Thoracic aorta (tissue), 2 donors: Measurements from ENCODE around the gene ABLIM3. TPM values are rescaled to one million over a fixed set of nuclear protein-coding genes. Genes with fewer than 3 reads are reported as not detected.
A peak's percentile ranks its signal among the peaks of the same experiment; 100 is the strongest.

Source experiments
- ATAC-seq: fragments of 150-250 bp; one replicate; pipeline ENCODE4 v1.8.0; 2017; ENCODE audit warnings: low read depth; ENCODE audit not compliant: insufficient number of reproducible peaks, low FRiP score
- DNase-seq: peaks from one replicate; pipeline ENCODE4 v3.0.0-alpha.2; 2020; ENCODE audit warnings: low spot score
- H3K27ac ChIP-seq, 2 donors: fragments of 200-600 bp; sonication (generic); 1 replicate in 1 of 2; 2 replicates in 1 of 2; pipeline ENCODE4 v1.5.1; 2016; ENCODE audit warnings: mild to moderate bottlenecking in 2 of 2, moderate library complexity in 2 of 2
- H3K27me3 ChIP-seq: fragments of 200-600 bp; sonication (generic); replicated peaks from 2 replicates; pipeline ENCODE4 v1.6.0; 2016; ENCODE audit warnings: mild to moderate bottlenecking; ENCODE audit not compliant: insufficient read depth
- H3K36me3 ChIP-seq: fragments of 200-600 bp; sonication (generic); one replicate; pipeline ENCODE4 v1.5.1; 2016
- H3K4me1 ChIP-seq, 2 donors: fragments of 200-600 bp; sonication (generic); 1 replicate in 1 of 2; 2 replicates in 1 of 2; pipeline versions ENCODE4 v1.5.1 to v1.6.0; 2016; ENCODE audit warnings: low read depth in 2 of 2, mild to moderate bottlenecking in 1 of 2; ENCODE audit not compliant: control insufficient read depth in 1 of 2
- H3K4me3 ChIP-seq: fragments of 200-600 bp; sonication (generic); 2 replicates; pipeline ENCODE4 v1.5.1; 2016; ENCODE audit warnings: mild to moderate bottlenecking
- H3K9me3 ChIP-seq: fragments of 200-600 bp; sonication (generic); 2 replicates; pipeline ENCODE4 v1.5.1; 2016
- CTCF ChIP-seq: fragments of 200-600 bp; sonication (generic); IDR thresholded peaks from one replicate; pipeline ENCODE4 v1.5.1; 2019; ENCODE audit warnings: antibody characterized with exemption
- total RNA-seq, 2 donors: library from RNA; depleted of rRNA; stranded (reverse); fragments of >200 nt; gene quantifications; one replicate each; pipeline versions ENCODE4 v1.1.0 to v1.2.3, GENCODE V29; 2016

Gene ABLIM3
- total RNA-seq, 2 donors from 2014 or later: 23.0 to 41.2 TPM

- TF ChIP-seq CTCF: no peak
- H3K4me1 ChIP-seq: peaks cover 19 to 48% of the 10 kb centered on the region in 2 donors
- no peaks in the 10 kb centered on the region for H3K9me3 ChIP-seq
- no peak overlapping the region for H3K27ac ChIP-seq
- no peak overlapping the region for H3K4me3 ChIP-seq
- H3K27me3 ChIP-seq: no peaks in the 10 kb centered on the region
- DNase-seq (no peak), ATAC-seq (no peak)
- H3K36me3 ChIP-seq: no peaks in the 10 kb centered on the region
Measured at GRCh38 chr5:149147676-149148075, 6.4 kb downstream of the ABLIM3 start.

GRCh38 chr5:149149942-149150341, 8.6 kb downstream of the ABLIM3 start:
- TF ChIP-seq CTCF: no peak
- peaks cover 21 to 53% of the 10 kb centered on the region in 2 donors for H3K4me1 ChIP-seq
- no peaks in the 10 kb centered on the region for H3K27me3 ChIP-seq
- H3K27ac ChIP-seq: no peak overlapping the region
- ATAC-seq (no peak), DNase-seq (no peak)
- no peaks in the 10 kb centered on the region for H3K9me3 ChIP-seq
- H3K4me3 ChIP-seq: no peak overlapping the region
- no peaks in the 10 kb centered on the region for H3K36me3 ChIP-seq

GRCh38 chr5:149150457-149150856, 9.2 kb downstream of the ABLIM3 start:
- H3K27me3 ChIP-seq: no peaks in the 10 kb centered on the region
- DNase-seq (no peak), ATAC-seq (no peak)
- peaks cover 21 to 56% of the 10 kb centered on the region in 2 donors for H3K4me1 ChIP-seq
- H3K27ac ChIP-seq: no peak overlapping the region
- H3K9me3 ChIP-seq: no peaks in the 10 kb centered on the region
- H3K4me3 ChIP-seq: no peak overlapping the region
- H3K36me3 ChIP-seq: no peaks in the 10 kb centered on the region
- no peak for TF ChIP-seq CTCF

GRCh38 chr5:149151717-149152116, 10.4 kb downstream of the ABLIM3 start:
- Histone ChIP-seq H3K4me1 (peaks cover 21 to 62% of the 10 kb centered on the region in 2 donors), H3K27ac (peak overlapping the region in 1 of 2 donors; percentile 78), H3K4me3 (no peak overlapping the region), H3K36me3 (no peaks in the 10 kb centered on the region), H3K27me3 (no peaks in the 10 kb centered on the region), H3K9me3 (no peaks in the 10 kb centered on the region)
- no peak for DNase-seq
- TF ChIP-seq CTCF: no peak
- no peak for ATAC-seq

GRCh38 chr5:149152317-149152746, 11.0 kb downstream of the ABLIM3 start:
- H3K4me1 ChIP-seq: peaks cover 21 to 66% of the 10 kb centered on the region in 2 donors
- H3K9me3 ChIP-seq: no peaks in the 10 kb centered on the region
- DNase-seq (no peak), ATAC-seq (peak; percentile 33)
- no peak for TF ChIP-seq CTCF
- H3K27ac ChIP-seq: peak overlapping the region; percentile 47 to 78
- no peaks in the 10 kb centered on the region for H3K36me3 ChIP-seq
- no peak overlapping the region for H3K4me3 ChIP-seq
- H3K27me3 ChIP-seq: no peaks in the 10 kb centered on the region
